Measurements from ENCODE around the gene COBLL1. TPM values are rescaled to one million over a fixed set of nuclear protein-coding genes. Genes with fewer than 3 reads are reported as not detected.

The COBLL1 gene
- total RNA-seq, 6 experiments from 2014 or later, result 38.1 to 133 (median 67.6) TPM

DNA sequence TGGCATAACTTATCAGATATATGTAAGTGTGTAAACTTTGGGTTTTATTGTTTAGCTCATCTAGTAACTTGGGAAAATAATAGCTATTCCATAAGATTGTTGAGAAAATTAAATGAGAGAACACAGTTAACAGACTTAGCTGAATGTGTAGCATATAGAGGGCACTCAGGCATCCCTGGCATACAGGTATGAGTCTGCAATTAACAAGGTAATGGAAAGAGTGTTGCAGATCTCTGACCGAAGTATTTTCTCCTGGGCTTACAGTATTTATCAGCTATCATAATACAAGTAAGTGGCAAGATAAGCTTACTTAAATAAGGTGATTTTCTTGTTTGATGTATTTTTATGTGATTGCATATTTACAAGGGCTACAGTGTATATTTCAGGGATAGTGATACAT, 7.9 kb upstream of the COBLL1 start:
- ATAC-seq, result peak in 1 of 4 donors; percentile 22
- no peak overlapping the region for H3K27ac ChIP-seq

DNA sequence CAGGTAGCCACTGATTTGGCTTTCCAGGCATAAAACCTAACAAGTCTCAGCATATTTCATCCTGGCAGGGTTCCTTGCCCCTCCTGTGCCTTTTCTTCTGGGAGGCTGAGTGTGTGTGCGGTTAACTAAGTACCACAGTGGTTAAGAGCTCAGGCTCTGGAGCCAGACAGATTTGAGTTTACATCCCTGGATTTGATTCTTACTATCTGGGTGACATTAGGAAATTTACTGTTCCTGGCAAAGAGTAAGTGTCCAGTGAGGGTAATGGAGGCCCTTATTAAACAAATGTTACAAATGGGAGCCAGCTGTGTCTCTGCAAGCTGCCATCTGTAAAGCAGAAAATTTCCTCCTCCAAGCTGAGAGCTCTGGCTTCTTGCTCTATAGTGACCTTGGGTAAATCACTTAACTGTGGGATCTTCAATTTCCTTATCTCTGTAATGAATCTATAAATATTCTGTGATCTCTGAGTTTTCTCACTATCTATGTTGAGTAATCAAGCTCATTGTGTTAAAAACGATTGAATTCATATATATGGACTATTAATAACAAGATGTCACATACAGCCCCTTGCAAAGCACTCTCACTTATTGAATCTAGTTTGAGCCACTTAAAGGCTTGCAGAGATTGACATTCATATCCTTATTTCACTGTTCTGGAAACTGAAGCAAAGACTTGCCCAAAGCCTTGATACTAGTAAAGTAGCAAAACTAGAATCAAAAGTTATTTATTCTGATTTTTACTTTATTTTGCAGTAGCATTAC, 6.5 kb upstream of the COBLL1 start:
- ATAC-seq (peak in 2 of 4 donors; percentile 28 to 36), DNase-seq (no peak)
- H3K4me3 ChIP-seq, result no peak overlapping the region
- peaks cover 0 to 22% (median 0%) of the 10 kb centered on the region in 4 donors for H3K4me1 ChIP-seq
- no peak for TF ChIP-seq POLR2A (IDR thresholded peaks at IDR 0.05)
- TF ChIP-seq, protein P1, sequence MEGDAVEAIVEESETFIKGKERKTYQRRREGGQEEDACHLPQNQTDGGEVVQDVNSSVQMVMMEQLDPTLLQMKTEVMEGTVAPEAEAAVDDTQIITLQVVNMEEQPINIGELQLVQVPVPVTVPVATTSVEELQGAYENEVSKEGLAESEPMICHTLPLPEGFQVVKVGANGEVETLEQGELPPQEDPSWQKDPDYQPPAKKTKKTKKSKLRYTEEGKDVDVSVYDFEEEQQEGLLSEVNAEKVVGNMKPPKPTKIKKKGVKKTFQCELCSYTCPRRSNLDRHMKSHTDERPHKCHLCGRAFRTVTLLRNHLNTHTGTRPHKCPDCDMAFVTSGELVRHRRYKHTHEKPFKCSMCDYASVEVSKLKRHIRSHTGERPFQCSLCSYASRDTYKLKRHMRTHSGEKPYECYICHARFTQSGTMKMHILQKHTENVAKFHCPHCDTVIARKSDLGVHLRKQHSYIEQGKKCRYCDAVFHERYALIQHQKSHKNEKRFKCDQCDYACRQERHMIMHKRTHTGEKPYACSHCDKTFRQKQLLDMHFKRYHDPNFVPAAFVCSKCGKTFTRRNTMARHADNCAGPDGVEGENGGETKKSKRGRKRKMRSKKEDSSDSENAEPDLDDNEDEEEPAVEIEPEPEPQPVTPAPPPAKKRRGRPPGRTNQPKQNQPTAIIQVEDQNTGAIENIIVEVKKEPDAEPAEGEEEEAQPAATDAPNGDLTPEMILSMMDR (IDR thresholded peaks at IDR 0.05), result no peak
- H3K36me3 ChIP-seq, result no peaks in the 10 kb centered on the region
- WGBS (ENCODE audit: insufficient coverage, low coverage, low lambda C conversion rate, missing lambda C conversion rate), result 36% methylated on average over 2 of the region's 2 CpGs
- no peak overlapping the region for H3K27ac ChIP-seq
- no peaks in the 10 kb centered on the region for H3K9me3 ChIP-seq
- H3K27me3 ChIP-seq, result no peaks in the 10 kb centered on the region
- intact Hi-C loops (cut with DNase I), result no loop called here

More for the DNA sequence above, 7.9 kb upstream of the COBLL1 start:
- intact Hi-C loops (cut with DNase I), result no loop called here
- no peak overlapping the region for H3K4me3 ChIP-seq
- peaks cover 0 to 17% (median 0%) of the 10 kb centered on the region in 4 donors for H3K4me1 ChIP-seq
- TF ChIP-seq POLR2A (IDR thresholded peaks at IDR 0.05), result no peak
- TF ChIP-seq, protein P1 (IDR thresholded peaks at IDR 0.05), result no peak
- H3K27me3 ChIP-seq, result no peaks in the 10 kb centered on the region
- H3K9me3 ChIP-seq, result no peaks in the 10 kb centered on the region
- 71% methylated on average over 1 of the region's 1 CpG for WGBS (ENCODE audit: insufficient coverage, low coverage, low lambda C conversion rate, missing lambda C conversion rate)
- no peak for DNase-seq
- H3K36me3 ChIP-seq, result no peaks in the 10 kb centered on the region

DNA sequence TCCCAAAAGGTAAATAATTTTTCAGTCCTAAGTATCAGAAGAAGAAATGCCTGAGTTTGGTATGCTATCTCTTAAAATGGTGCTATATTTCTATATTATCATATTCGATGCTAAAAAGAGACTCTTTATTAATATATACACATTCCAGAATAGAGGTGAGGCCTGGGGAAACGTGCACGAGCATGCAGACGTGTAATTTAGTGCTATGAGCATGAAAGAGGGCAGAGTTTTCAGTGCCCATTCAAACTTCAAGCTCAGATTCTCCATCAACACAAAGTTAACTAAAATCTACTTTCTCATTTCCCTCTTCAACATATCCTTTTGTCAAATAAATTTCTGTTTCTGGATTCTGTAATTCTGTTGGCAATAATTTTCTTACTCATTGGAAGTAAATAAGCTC, 5.7 kb upstream of the COBLL1 start:
- no peak for ATAC-seq
- Histone ChIP-seq H3K36me3 (no peaks in the 10 kb centered on the region), H3K4me3 (no peak overlapping the region), H3K27me3 (no peaks in the 10 kb centered on the region), H3K9me3 (no peaks in the 10 kb centered on the region), H3K4me1 (peaks cover 0 to 30% (median 0%) of the 10 kb centered on the region in 4 donors), H3K27ac (no peak overlapping the region)
- TF ChIP-seq, protein P1 (IDR thresholded peaks at IDR 0.05), result no peak
- no peak for TF ChIP-seq POLR2A (IDR thresholded peaks at IDR 0.05)
- 66% methylated on average over 4 of the region's 4 CpGs for WGBS (ENCODE audit: insufficient coverage, low coverage, low lambda C conversion rate, missing lambda C conversion rate)
- intact Hi-C loops (cut with DNase I), result no loop called here
- DNase-seq, result no peak

DNA sequence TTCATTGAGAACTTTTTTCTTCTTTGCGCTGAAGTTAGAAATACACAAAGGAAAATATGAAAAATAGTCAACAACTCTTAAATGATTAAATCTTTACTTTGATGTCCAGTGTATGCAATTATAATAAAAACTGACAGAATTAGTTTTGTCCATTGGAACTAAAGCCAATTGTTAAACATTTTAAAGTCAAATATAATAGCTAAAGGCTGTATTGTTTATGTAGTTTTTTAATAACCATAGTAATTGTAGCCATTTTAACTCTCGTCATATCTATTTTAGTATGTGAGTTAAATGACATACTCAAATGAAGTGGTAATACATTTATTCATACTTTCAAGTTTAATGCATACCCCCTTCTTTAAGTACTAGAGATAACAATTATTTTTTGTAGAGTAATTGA, 4.7 kb upstream of the COBLL1 start:
- Histone ChIP-seq H3K36me3 (no peaks in the 10 kb centered on the region), H3K27me3 (no peaks in the 10 kb centered on the region), H3K9me3 (no peaks in the 10 kb centered on the region), H3K4me1 (peaks cover 0 to 30% (median 0%) of the 10 kb centered on the region in 4 donors), H3K4me3 (no peak overlapping the region), H3K27ac (no peak overlapping the region)
- ATAC-seq (no peak), DNase-seq (no peak)
- intact Hi-C loops (cut with DNase I), result no loop called here
- 81% methylated on average over 2 of the region's 2 CpGs for WGBS (ENCODE audit: insufficient coverage, low coverage, low lambda C conversion rate, missing lambda C conversion rate)
- no peak for TF ChIP-seq POLR2A (IDR thresholded peaks at IDR 0.05)
- TF ChIP-seq, protein P1 (IDR thresholded peaks at IDR 0.05), result no peak

All from right lobe of liver (tissue), 6 donors.